GM12801 (cell line): ENCODE measurements around the gene GRSF1.

Experiments used
- CTCF ChIP-seq: IDR thresholded peaks from one replicate; pipeline ENCODE4 v1.5.1; 2011; ENCODE audit warnings: control low read depth; ENCODE audit not compliant: insufficient read length; ENCODE audit errors: extremely low read depth

GRSF1 gene

DNA sequence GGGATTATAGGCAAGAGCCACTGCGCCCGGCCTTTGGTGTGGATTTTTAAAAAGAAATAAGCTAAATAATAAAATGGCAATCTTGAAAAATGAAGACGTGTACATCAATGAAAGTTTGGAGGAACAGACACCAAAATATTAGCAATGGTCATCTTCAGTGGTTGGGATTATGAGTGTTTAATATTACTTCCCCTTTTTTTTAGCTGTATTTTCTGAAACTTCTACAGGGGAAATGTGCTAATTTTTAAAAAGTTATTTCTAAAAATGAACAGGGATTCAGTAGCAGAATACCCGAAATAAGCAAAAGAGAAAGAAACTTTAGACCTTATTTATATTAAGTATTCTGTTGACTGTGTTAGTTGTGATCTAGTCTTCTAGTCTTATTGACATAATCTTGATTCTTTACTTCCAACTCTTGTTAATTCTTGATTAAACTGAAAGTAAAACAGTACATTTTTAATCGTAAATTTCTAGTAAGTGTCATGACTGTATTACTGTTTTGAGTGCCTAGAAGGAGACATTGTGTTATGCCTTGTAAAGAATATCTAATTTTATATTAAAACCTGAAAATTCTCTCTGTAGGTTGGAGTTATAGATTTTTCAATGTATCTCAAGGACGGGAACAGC is 66.6 kb downstream of the GRSF1 start:
- TF ChIP-seq CTCF, result no peak

DNA sequence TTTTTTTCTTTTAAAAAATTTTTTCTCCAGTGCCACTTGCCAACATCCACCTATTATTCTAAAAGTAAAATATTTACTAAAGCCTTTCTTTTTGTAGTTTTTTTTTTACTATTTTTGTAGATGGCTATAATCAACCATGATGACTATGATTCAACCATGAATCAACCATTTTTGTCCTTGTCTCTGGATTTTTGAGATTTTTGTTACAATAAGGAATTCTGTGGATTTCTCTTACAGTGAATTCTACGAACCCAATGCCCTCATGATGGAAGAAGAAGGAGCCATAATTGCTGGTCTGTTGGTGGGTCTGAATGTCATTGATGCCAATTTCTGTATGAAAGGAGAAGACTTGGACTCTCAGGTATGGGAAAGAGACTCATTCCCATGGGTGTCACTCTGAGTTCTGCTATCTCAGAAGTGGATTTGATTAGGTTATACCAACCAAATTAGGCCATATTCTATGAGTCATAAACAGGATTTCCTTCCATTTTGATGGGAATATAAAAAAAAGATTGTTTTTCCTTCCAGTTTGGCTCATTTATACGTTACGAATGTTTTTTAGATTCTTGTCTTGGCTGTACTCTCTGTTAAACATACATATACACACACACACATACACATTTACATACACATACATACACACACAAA is 71.3 kb downstream of the GRSF1 start:
- TF ChIP-seq CTCF, result no peak
